ENCODE measurements around the gene ARHGEF12. TPM values are rescaled to one million over a fixed set of nuclear protein-coding genes. Genes with fewer than 3 reads are reported as not detected.

The ARHGEF12 gene
- polyA plus RNA-seq, 1 donor (not counting 4 experiments of a cell fraction or from before 2014, with no cell fraction given), result 28.8 TPM

- H3K79me2 ChIP-seq (ENCODE audit: control insufficient read depth, insufficient read depth, low read length), result no peaks in the 10 kb centered on the region
- no peaks in the 10 kb centered on the region for H3K9me3 ChIP-seq (ENCODE audit: control insufficient read depth, low read depth, low read length)
- peaks cover 3 to 7% of the 10 kb centered on the region in 2 experiments for H3K36me3 ChIP-seq (ENCODE audit: control insufficient read depth in 2 of 2, extremely low read depth in 1 of 2, insufficient read depth in 2 of 2, low read length in 2 of 2)
- FAIRE-seq (no peak), DNase-seq (ENCODE audit: low read depth, low spot score) (no peak)
- H2AFZ ChIP-seq (ENCODE audit: control insufficient read depth, low read length), result no peak overlapping the region
- TF ChIP-seq, protein P1, sequence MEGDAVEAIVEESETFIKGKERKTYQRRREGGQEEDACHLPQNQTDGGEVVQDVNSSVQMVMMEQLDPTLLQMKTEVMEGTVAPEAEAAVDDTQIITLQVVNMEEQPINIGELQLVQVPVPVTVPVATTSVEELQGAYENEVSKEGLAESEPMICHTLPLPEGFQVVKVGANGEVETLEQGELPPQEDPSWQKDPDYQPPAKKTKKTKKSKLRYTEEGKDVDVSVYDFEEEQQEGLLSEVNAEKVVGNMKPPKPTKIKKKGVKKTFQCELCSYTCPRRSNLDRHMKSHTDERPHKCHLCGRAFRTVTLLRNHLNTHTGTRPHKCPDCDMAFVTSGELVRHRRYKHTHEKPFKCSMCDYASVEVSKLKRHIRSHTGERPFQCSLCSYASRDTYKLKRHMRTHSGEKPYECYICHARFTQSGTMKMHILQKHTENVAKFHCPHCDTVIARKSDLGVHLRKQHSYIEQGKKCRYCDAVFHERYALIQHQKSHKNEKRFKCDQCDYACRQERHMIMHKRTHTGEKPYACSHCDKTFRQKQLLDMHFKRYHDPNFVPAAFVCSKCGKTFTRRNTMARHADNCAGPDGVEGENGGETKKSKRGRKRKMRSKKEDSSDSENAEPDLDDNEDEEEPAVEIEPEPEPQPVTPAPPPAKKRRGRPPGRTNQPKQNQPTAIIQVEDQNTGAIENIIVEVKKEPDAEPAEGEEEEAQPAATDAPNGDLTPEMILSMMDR (optimal IDR thresholded peaks at IDR 0.05 in 1 of 3, IDR thresholded peaks at IDR 0.05 in 1 of 3, conservative IDR thresholded peaks at IDR 0.05 in 1 of 3; ENCODE audit: extremely low read depth in 1 of 3, insufficient read depth in 2 of 3, low read length in 3 of 3), result no peak
- no peak for TF ChIP-seq EZH2 (IDR thresholded peaks at IDR 0.05; ENCODE audit: low read length)
- H3K9ac ChIP-seq (ENCODE audit: control insufficient read depth, extremely low read depth, insufficient read depth, low read length), result no peak overlapping the region
- H3K9me1 ChIP-seq (ENCODE audit: control insufficient read depth, extremely low read depth, insufficient read depth, low read length), result no peaks in the 10 kb centered on the region
- no peak overlapping the region for H3K4me3 ChIP-seq (ENCODE audit: control insufficient read depth in 2 of 3, extremely low read depth in 1 of 3, insufficient read depth in 2 of 3, low read depth in 1 of 3, low read length in 3 of 3)
- no peak overlapping the region for H3K27ac ChIP-seq (ENCODE audit: control insufficient read depth, insufficient read depth, low read length)
- no peaks in the 10 kb centered on the region for H3K27me3 ChIP-seq (ENCODE audit: control insufficient read depth, extremely low read depth, insufficient read depth, low read length)
- dilution Hi-C loops (cut with MboI; ENCODE audit: extremely low pct_ligation_motif_present, low sequenced_read_pairs), result no loop called here
- H3K4me1 ChIP-seq (ENCODE audit: control insufficient read depth, extremely low read depth, insufficient read depth, low read length), result peaks cover 45% of the 10 kb centered on the region
- H4K20me1 ChIP-seq (ENCODE audit: control insufficient read depth, extremely low read depth, insufficient read depth, low read length), result no peaks in the 10 kb centered on the region
- H3K4me2 ChIP-seq (ENCODE audit: control insufficient read depth, extremely low read depth, insufficient read depth, low read depth, low read length), result no peak overlapping the region
Measured at GRCh38 chr11:120329556-120329955, 6.7 kb upstream of the ARHGEF12 start.

GRCh38 chr11:120330045-120330444 is 6.2 kb upstream of the ARHGEF12 start:
- TF ChIP-seq, protein P1 (optimal IDR thresholded peaks at IDR 0.05 in 1 of 3, IDR thresholded peaks at IDR 0.05 in 1 of 3, conservative IDR thresholded peaks at IDR 0.05 in 1 of 3; ENCODE audit: extremely low read depth in 1 of 3, insufficient read depth in 2 of 3, low read length in 3 of 3), result no peak
- no peak for TF ChIP-seq EZH2 (IDR thresholded peaks at IDR 0.05; ENCODE audit: low read length)
- Histone ChIP-seq H3K4me3 (ENCODE audit: control insufficient read depth in 2 of 3, extremely low read depth in 1 of 3, insufficient read depth in 2 of 3, low read depth in 1 of 3, low read length in 3 of 3) (no peak overlapping the region), H4K20me1 (ENCODE audit: control insufficient read depth, extremely low read depth, insufficient read depth, low read length) (no peaks in the 10 kb centered on the region), H3K4me1 (ENCODE audit: control insufficient read depth, extremely low read depth, insufficient read depth, low read length) (peaks cover 43% of the 10 kb centered on the region), H3K9ac (ENCODE audit: control insufficient read depth, extremely low read depth, insufficient read depth, low read length) (no peak overlapping the region), H3K9me1 (ENCODE audit: control insufficient read depth, extremely low read depth, insufficient read depth, low read length) (no peaks in the 10 kb centered on the region), H2AFZ (ENCODE audit: control insufficient read depth, low read length) (no peak overlapping the region), H3K36me3 (ENCODE audit: control insufficient read depth in 2 of 2, extremely low read depth in 1 of 2, insufficient read depth in 2 of 2, low read length in 2 of 2) (peaks cover 3 to 7% of the 10 kb centered on the region in 2 experiments), H3K9me3 (ENCODE audit: control insufficient read depth, low read depth, low read length) (no peaks in the 10 kb centered on the region), H3K27ac (ENCODE audit: control insufficient read depth, insufficient read depth, low read length) (no peak overlapping the region), H3K27me3 (ENCODE audit: control insufficient read depth, extremely low read depth, insufficient read depth, low read length) (no peaks in the 10 kb centered on the region), H3K79me2 (ENCODE audit: control insufficient read depth, insufficient read depth, low read length) (no peaks in the 10 kb centered on the region), H3K4me2 (ENCODE audit: control insufficient read depth, extremely low read depth, insufficient read depth, low read depth, low read length) (no peak overlapping the region)
- dilution Hi-C loops (cut with MboI; ENCODE audit: extremely low pct_ligation_motif_present, low sequenced_read_pairs), result no loop called here
- no peak for DNase-seq (ENCODE audit: low read depth, low spot score)
- no peak for FAIRE-seq
